Neural cell (in vitro differentiated cells): ENCODE results near the gene SFXN3. TPM values are rescaled to one million over a fixed set of nuclear protein-coding genes. Genes with fewer than 3 reads are reported as not detected.

Source experiments
- H2AFZ ChIP-seq: fragments of 200-600, 300-800 bp; sonication (generic), shearing (Covaris generic); 2 replicates; pipeline ENCODE4 v1.6.0; 2014; ENCODE audit warnings: low read depth, mild to moderate bottlenecking, antibody characterized with exemption, low read length, moderate library complexity
- H3F3A ChIP-seq: fragments of 200-600 bp; shearing (Covaris generic); 2 replicates; pipeline ENCODE4 v1.6.1; 2016; ENCODE audit warnings: mild to moderate bottlenecking, moderate library complexity, mixed read lengths, antibody characterized with exemption, low read length; ENCODE audit not compliant: insufficient read depth, poor library complexity, severe bottlenecking
- H3K27ac ChIP-seq: fragments of 200-600, 300-800 bp; sonication (generic), shearing (Covaris generic); 2 replicates; pipeline ENCODE4 v1.5.1; 2014; ENCODE audit warnings: mild to moderate bottlenecking, low read length, moderate library complexity
- H3K27me3 ChIP-seq: fragments of 300-800, 200-600 bp; sonication (generic), shearing (Covaris generic); 2 replicates; pipeline ENCODE4 v1.6.0; 2014; ENCODE audit warnings: mild to moderate bottlenecking, low read depth, low read length, moderate library complexity; ENCODE audit not compliant: insufficient read depth
- H3K36me3 ChIP-seq: fragments of 300-800, 200-600 bp; sonication (generic), shearing (Covaris generic); 2 replicates; pipeline ENCODE4 v1.5.1; 2014; ENCODE audit warnings: mild to moderate bottlenecking, antibody characterized with exemption, low read length, moderate library complexity; ENCODE audit not compliant: insufficient read depth
- H3K4me2 ChIP-seq: fragments of 300-800, 200-600 bp; sonication (generic), shearing (Covaris generic); 2 replicates; pipeline ENCODE4 v1.6.0; 2014; ENCODE audit warnings: mild to moderate bottlenecking, low read length
- H3K4me3 ChIP-seq: fragments of 300-800, 200-600 bp; sonication (generic), shearing (Covaris generic); 2 replicates; pipeline ENCODE4 v1.5.1; 2014; ENCODE audit warnings: mild to moderate bottlenecking, low read length, moderate library complexity
- H3K79me2 ChIP-seq: fragments of 200-600 bp; shearing (Covaris generic); replicated peaks from 2 replicates; pipeline ENCODE4 v1.6.0; 2014; ENCODE audit warnings: mild to moderate bottlenecking, low read length, moderate library complexity; ENCODE audit not compliant: insufficient read depth
- H3K9ac ChIP-seq: fragments of 300-800, 200-600 bp; sonication (generic), shearing (Covaris generic); 2 replicates; pipeline ENCODE4 v1.6.1; 2016; ENCODE audit warnings: mild to moderate bottlenecking, low read length, mixed read lengths
- H3K9me2 ChIP-seq: fragments of 200-600 bp; shearing (Covaris generic); 2 replicates; pipeline ENCODE4 v1.6.1; 2016; ENCODE audit warnings: mild to moderate bottlenecking, low read length, mixed read lengths; ENCODE audit not compliant: insufficient read depth
- H3K9me3 ChIP-seq: fragments of 200-600, 300-800 bp; sonication (generic), shearing (Covaris generic); 2 replicates; pipeline ENCODE4 v1.6.1; 2016; ENCODE audit warnings: mild to moderate bottlenecking, mixed run types, low read length, moderate library complexity, mixed read lengths
- H4K20me1 ChIP-seq: fragments of 200-600 bp; shearing (Covaris generic); 2 replicates; pipeline ENCODE4 v1.6.1; 2016; ENCODE audit warnings: mild to moderate bottlenecking, mixed run types; ENCODE audit not compliant: insufficient read depth
- EP300 ChIP-seq: fragments of 450-650 bp; conservative IDR thresholded peaks from 2 replicates; pipeline ENCODE4 v1.6.1; 2014; ENCODE audit warnings: antibody characterized with exemption, mild to moderate bottlenecking, moderate library complexity; ENCODE audit not compliant: poor library complexity, severe bottlenecking
- EZH2 ChIP-seq: fragments of 200-600, 300-800 bp; shearing (Covaris generic), sonication (generic); IDR thresholded peaks from 2 replicates; pipeline ENCODE4 v1.6.1; 2014; ENCODE audit warnings: antibody characterized with exemption, low read length, borderline replicate concordance, mild to moderate bottlenecking; ENCODE audit not compliant: insufficient read depth, poor library complexity, severe bottlenecking
- MXI1 ChIP-seq: fragments of 450-650 bp; conservative IDR thresholded peaks from 2 replicates; pipeline ENCODE4 v1.6.1; 2014; ENCODE audit warnings: antibody characterized with exemption, mild to moderate bottlenecking; ENCODE audit not compliant: poor library complexity, severe bottlenecking
- POLR2AphosphoS5 ChIP-seq: IDR thresholded peaks from 2 replicates; pipeline ENCODE4 v1.6.1; 2012
- RAD21 ChIP-seq: fragments of 450-650 bp; conservative IDR thresholded peaks from 2 replicates; pipeline ENCODE4 v1.6.1; 2014; ENCODE audit warnings: antibody characterized with exemption, mild to moderate bottlenecking, moderate library complexity
- SMC3 ChIP-seq: fragments of 450-650 bp; conservative IDR thresholded peaks from 2 replicates; pipeline ENCODE4 v1.6.1; 2014; ENCODE audit warnings: antibody characterized with exemption, mild to moderate bottlenecking, moderate library complexity; ENCODE audit not compliant: poor library complexity
- TAF1 ChIP-seq: IDR thresholded peaks from 2 replicates; pipeline ENCODE4 v1.6.1; 2012; ENCODE audit warnings: low read depth
- polyA plus RNA-seq: library from polyadenylated mRNA; depleted of rRNA; stranded (reverse); fragments of >200 nt; gene quantifications from 2 replicates; pipeline ENCODE4 v1.2.3, GENCODE V29; 2014
- TF ChIP-seq, protein P1 (sequence below): fragments of 450-650 bp; IDR thresholded peaks from 2 replicates; pipeline ENCODE4 v1.5.1; 2014; ENCODE audit warnings: antibody characterized with exemption, mild to moderate bottlenecking, moderate library complexity; ENCODE audit not compliant: poor library complexity, severe bottlenecking
- TF ChIP-seq, protein P2 (sequence below): IDR thresholded peaks from 2 replicates; pipeline ENCODE4 v1.6.1; 2012; ENCODE audit warnings: borderline replicate concordance

The SFXN3 gene
- polyA plus RNA-seq, 1 donor from 2014 or later, result 52.1 TPM

- no peaks in the 10 kb centered on the region for H4K20me1 ChIP-seq
- no peak for TF ChIP-seq POLR2AphosphoS5
- no peak for TF ChIP-seq TAF1
- no peak for TF ChIP-seq RAD21
- TF ChIP-seq, protein P1, sequence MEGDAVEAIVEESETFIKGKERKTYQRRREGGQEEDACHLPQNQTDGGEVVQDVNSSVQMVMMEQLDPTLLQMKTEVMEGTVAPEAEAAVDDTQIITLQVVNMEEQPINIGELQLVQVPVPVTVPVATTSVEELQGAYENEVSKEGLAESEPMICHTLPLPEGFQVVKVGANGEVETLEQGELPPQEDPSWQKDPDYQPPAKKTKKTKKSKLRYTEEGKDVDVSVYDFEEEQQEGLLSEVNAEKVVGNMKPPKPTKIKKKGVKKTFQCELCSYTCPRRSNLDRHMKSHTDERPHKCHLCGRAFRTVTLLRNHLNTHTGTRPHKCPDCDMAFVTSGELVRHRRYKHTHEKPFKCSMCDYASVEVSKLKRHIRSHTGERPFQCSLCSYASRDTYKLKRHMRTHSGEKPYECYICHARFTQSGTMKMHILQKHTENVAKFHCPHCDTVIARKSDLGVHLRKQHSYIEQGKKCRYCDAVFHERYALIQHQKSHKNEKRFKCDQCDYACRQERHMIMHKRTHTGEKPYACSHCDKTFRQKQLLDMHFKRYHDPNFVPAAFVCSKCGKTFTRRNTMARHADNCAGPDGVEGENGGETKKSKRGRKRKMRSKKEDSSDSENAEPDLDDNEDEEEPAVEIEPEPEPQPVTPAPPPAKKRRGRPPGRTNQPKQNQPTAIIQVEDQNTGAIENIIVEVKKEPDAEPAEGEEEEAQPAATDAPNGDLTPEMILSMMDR, result no peak
- TF ChIP-seq SMC3, result no peak
- TF ChIP-seq EZH2, result no peak
- no peak for TF ChIP-seq MXI1
- TF ChIP-seq, protein P2, sequence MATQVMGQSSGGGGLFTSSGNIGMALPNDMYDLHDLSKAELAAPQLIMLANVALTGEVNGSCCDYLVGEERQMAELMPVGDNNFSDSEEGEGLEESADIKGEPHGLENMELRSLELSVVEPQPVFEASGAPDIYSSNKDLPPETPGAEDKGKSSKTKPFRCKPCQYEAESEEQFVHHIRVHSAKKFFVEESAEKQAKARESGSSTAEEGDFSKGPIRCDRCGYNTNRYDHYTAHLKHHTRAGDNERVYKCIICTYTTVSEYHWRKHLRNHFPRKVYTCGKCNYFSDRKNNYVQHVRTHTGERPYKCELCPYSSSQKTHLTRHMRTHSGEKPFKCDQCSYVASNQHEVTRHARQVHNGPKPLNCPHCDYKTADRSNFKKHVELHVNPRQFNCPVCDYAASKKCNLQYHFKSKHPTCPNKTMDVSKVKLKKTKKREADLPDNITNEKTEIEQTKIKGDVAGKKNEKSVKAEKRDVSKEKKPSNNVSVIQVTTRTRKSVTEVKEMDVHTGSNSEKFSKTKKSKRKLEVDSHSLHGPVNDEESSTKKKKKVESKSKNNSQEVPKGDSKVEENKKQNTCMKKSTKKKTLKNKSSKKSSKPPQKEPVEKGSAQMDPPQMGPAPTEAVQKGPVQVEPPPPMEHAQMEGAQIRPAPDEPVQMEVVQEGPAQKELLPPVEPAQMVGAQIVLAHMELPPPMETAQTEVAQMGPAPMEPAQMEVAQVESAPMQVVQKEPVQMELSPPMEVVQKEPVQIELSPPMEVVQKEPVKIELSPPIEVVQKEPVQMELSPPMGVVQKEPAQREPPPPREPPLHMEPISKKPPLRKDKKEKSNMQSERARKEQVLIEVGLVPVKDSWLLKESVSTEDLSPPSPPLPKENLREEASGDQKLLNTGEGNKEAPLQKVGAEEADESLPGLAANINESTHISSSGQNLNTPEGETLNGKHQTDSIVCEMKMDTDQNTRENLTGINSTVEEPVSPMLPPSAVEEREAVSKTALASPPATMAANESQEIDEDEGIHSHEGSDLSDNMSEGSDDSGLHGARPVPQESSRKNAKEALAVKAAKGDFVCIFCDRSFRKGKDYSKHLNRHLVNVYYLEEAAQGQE, result no peak
- no peak for TF ChIP-seq EP300
- peak overlapping the region; percentile 38 for H3K4me3 ChIP-seq
- no peaks in the 10 kb centered on the region for H3K9me2 ChIP-seq
- H3K79me2 ChIP-seq, result no peaks in the 10 kb centered on the region
- H3K9ac ChIP-seq, result no peak overlapping the region
- H2AFZ ChIP-seq, result no peak overlapping the region
- H3K27me3 ChIP-seq, result peaks cover 62% of the 10 kb centered on the region
- no peaks in the 10 kb centered on the region for H3K36me3 ChIP-seq
- H3F3A ChIP-seq, result peaks cover 4% of the 10 kb centered on the region
- no peak overlapping the region for H3K4me2 ChIP-seq
- no peaks in the 10 kb centered on the region for H3K9me3 ChIP-seq
- H3K27ac ChIP-seq, result no peak overlapping the region
These were observed 15.6 kb downstream of the SFXN3 start for GRCh38 chr10:101046332-101047238.

GRCh38 chr10:101047268-101047667, 16.2 kb downstream of the SFXN3 start:
- Histone ChIP-seq H3K36me3 (no peaks in the 10 kb centered on the region), H3K4me3 (peak overlapping the region; percentile 38), H3F3A (peaks cover 4% of the 10 kb centered on the region), H2AFZ (no peak overlapping the region), H3K4me2 (no peak overlapping the region), H3K27me3 (peaks cover 69% of the 10 kb centered on the region), H3K79me2 (no peaks in the 10 kb centered on the region), H4K20me1 (no peaks in the 10 kb centered on the region), H3K27ac (no peak overlapping the region), H3K9me2 (no peaks in the 10 kb centered on the region), H3K9ac (no peak overlapping the region), H3K9me3 (no peaks in the 10 kb centered on the region)
- TF ChIP-seq TAF1, result no peak
- no peak for TF ChIP-seq SMC3
